AG10803 (cell line): Measurements from ENCODE around the gene P3H2.

Experiments
- DNase-seq: peaks from one replicate; pipeline ENCODE4 v3.0.0; 2010; ENCODE audit warnings: low read depth
- H3K4me3 ChIP-seq: 2 replicates; pipeline ENCODE4 v1.5.1; 2011; ENCODE audit warnings: mild to moderate bottlenecking, low read length, control low read depth
- CTCF ChIP-seq: conservative IDR thresholded peaks from 2 replicates; pipeline ENCODE4 v1.5.1; 2011; ENCODE audit warnings: mild to moderate bottlenecking, low read length, control low read depth, inconsistent platforms

Gene P3H2

GRCh38 chr3:189977174-189977573 is 143.5 kb downstream of the P3H2 start:
- no peak for DNase-seq
- H3K4me3 ChIP-seq, result no peak overlapping the region
- TF ChIP-seq CTCF, result no peak

- H3K4me3 ChIP-seq, result no peak overlapping the region
- TF ChIP-seq CTCF, result no peak
- DNase-seq, result no peak
Observed at GRCh38 chr3:189975391-189975990, 145.2 kb downstream of the P3H2 start.

- H3K4me3 ChIP-seq, result no peak overlapping the region
- TF ChIP-seq CTCF, result peak; percentile 22; the same call in 1 of the 2 replicates
- no peak for DNase-seq
Observed at GRCh38 chr3:189974359-189974758, 146.3 kb downstream of the P3H2 start.

GRCh38 chr3:189967254-189967865 is 153.3 kb downstream of the P3H2 start:
- H3K4me3 ChIP-seq, result no peak overlapping the region
- DNase-seq, result peak; percentile 58
- TF ChIP-seq CTCF, result peak; percentile 95

GRCh38 chr3:189966843-189967242 is 153.9 kb downstream of the P3H2 start:
- H3K4me3 ChIP-seq, result no peak overlapping the region
- no peak for DNase-seq
- no peak for TF ChIP-seq CTCF

GRCh38 chr3:189964623-189965332 is 155.9 kb downstream of the P3H2 start:
- DNase-seq, result no peak
- no peak for TF ChIP-seq CTCF
- H3K4me3 ChIP-seq, result no peak overlapping the region

GRCh38 chr3:189962466-189962865 is 158.2 kb downstream of the P3H2 start:
- TF ChIP-seq CTCF, result no peak
- DNase-seq, result no peak
- H3K4me3 ChIP-seq, result no peak overlapping the region
